HTR-8/SVneo (cell line): ENCODE measurements around the gene TNKS1BP1.
"Not testable (repeated sequence)": the region's sequence is repeated elsewhere in the genome, so short reads cannot be mapped to it uniquely, and the experiment has no call there.

Experiments
- DNase-seq: peaks from one replicate; pipeline ENCODE4 v3.0.0; 2011; ENCODE audit warnings: low spot score, mixed read lengths; ENCODE audit not compliant: insufficient read length
- FAIRE-seq: peaks from 2 replicates; lab custom pipeline; 2011; peaks lifted over from hg19 to GRCh38; lab: Jason Lieb, UNC

The TNKS1BP1 gene

GRCh38 chr11:57324886-57325734, at the start of gene TNKS1BP1:
Gene TNKS1BP1, minus strand, starts transcription at chr11:57324952. Its CDS starts 3,067 bp downstream, at chr11:57321885.
- peak; percentile 20 for FAIRE-seq
- peak; percentile 93 for DNase-seq

GRCh38 chr11:57373146-57373545, 48.4 kb upstream of the TNKS1BP1 start:
- FAIRE-seq, result no peak

GRCh38 chr11:57370941-57371340, 46.2 kb upstream of the TNKS1BP1 start:
- no peak for FAIRE-seq
- no peak for DNase-seq

More at GRCh38 chr11:57373146-57373545, 48.4 kb upstream of the TNKS1BP1 start:
- no peak for DNase-seq

GRCh38 chr11:57370251-57370650, 45.5 kb upstream of the TNKS1BP1 start:
- DNase-seq, result peak; percentile 22
- no peak for FAIRE-seq

GRCh38 chr11:57368845-57369232, 44.1 kb upstream of the TNKS1BP1 start:
- no peak for FAIRE-seq
- DNase-seq, result no peak

- no peak for DNase-seq
- no peak for FAIRE-seq
These were observed 43.5 kb upstream of the TNKS1BP1 start for GRCh38 chr11:57368106-57368844.

- FAIRE-seq, result no peak
- no peak for DNase-seq
These were observed 40.3 kb upstream of the TNKS1BP1 start for GRCh38 chr11:57364851-57365660.

GRCh38 chr11:57363131-57364080, 38.7 kb upstream of the TNKS1BP1 start:
- no peak for FAIRE-seq

GRCh38 chr11:57361926-57362325, 37.2 kb upstream of the TNKS1BP1 start:
- FAIRE-seq (no peak), DNase-seq (no peak)

More at GRCh38 chr11:57363131-57364080, 38.7 kb upstream of the TNKS1BP1 start:
- DNase-seq, result no peak

- not testable (repeated sequence) for FAIRE-seq, DNase-seq
These were observed 36.7 kb upstream of the TNKS1BP1 start for GRCh38 chr11:57361420-57361819.

- FAIRE-seq, result no peak
- no peak for DNase-seq
These were observed 36.2 kb upstream of the TNKS1BP1 start for GRCh38 chr11:57360991-57361390.

- FAIRE-seq (no peak), DNase-seq (no peak)
These were observed 35.3 kb upstream of the TNKS1BP1 start for GRCh38 chr11:57359896-57360690.

- no peak for FAIRE-seq
- no peak for DNase-seq
These were observed 34.6 kb upstream of the TNKS1BP1 start for GRCh38 chr11:57359396-57359795.

GRCh38 chr11:57358991-57359390, 34.2 kb upstream of the TNKS1BP1 start:
- FAIRE-seq (no peak), DNase-seq (no peak)

- DNase-seq, result no peak
- no peak for FAIRE-seq
These were observed 33.8 kb upstream of the TNKS1BP1 start for GRCh38 chr11:57358543-57358961.

GRCh38 chr11:57357856-57358255, 33.1 kb upstream of the TNKS1BP1 start:
- FAIRE-seq, result no peak
- no peak for DNase-seq

- FAIRE-seq (no peak), DNase-seq (no peak)
These were observed 32.6 kb upstream of the TNKS1BP1 start for GRCh38 chr11:57357310-57357709.

- no peak for DNase-seq
- FAIRE-seq, result no peak
These were observed 31.5 kb upstream of the TNKS1BP1 start for GRCh38 chr11:57356268-57356667.
